SK-MEL-5 (cell line): ENCODE measurements around the gene TMCC1. TPM values are rescaled to one million over a fixed set of nuclear protein-coding genes. Genes with fewer than 3 reads are reported as not detected.
"Not testable (repeated sequence)": the region's sequence is repeated elsewhere in the genome, so short reads cannot be mapped to it uniquely, and the experiment has no call there.

ENCODE experiments used
- DNase-seq: peaks from one replicate; pipeline ENCODE4 v3.0.0-alpha.2; 2016; ENCODE audit warnings: low read depth, low spot score
- in situ Hi-C: cut with HindIII; loops from 2 replicates; pipeline ENCODE4 v1.10.0; 2016; ENCODE audit warnings: low sequenced_read_pairs, high pct_unique_total_duplicates, low pct_unique_long_range_greater_than_20kb
- total RNA-seq: library from RNA; depleted of rRNA; stranded (reverse); fragments of >200 nt; shearing (Covaris generic); gene quantifications from 2 replicates; pipeline ENCODE4 v1.2.3, GENCODE V29; 2014

Gene TMCC1
- total RNA-seq, 1 experiment from 2014 or later: 9.2 TPM

- no peak for DNase-seq
- in situ Hi-C loops: no loop called here
Observed at GRCh38 chr3:129758785-129759320, 134.7 kb downstream of the TMCC1 start.

GRCh38 chr3:129758306-129758705 is 135.2 kb downstream of the TMCC1 start:
- in situ Hi-C loops: no loop called here

GRCh38 chr3:129756871-129757270 is 136.6 kb downstream of the TMCC1 start:
- no peak for DNase-seq
- in situ Hi-C loops: no loop called here

More at GRCh38 chr3:129758306-129758705, 135.2 kb downstream of the TMCC1 start:
- no peak for DNase-seq

- DNase-seq, in situ Hi-C loops: not testable (repeated sequence)
Observed at GRCh38 chr3:129751105-129751504, 142.4 kb downstream of the TMCC1 start.

GRCh38 chr3:129749692-129750091 is 143.8 kb downstream of the TMCC1 start:
- in situ Hi-C loops: no loop called here
- DNase-seq: no peak

DNA sequence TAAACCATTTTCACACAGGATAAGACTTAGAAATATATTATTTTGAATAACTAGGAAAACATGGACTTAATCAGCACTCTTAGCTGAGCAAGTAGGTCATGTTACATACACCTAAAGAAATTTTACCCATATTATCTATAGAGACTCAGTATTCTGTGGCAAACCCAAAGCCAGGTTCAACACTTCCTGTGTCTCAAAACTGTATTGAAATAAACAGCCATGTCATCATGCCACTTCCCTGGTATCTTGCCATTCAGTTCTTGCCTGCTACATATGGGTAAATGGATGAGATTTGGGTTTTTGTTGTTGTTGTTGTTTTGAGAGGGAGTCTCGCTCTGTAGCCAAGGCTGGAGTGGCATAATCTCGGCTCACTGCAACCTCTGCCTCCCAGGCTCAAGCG is 145.5 kb downstream of the TMCC1 start:
- in situ Hi-C loops: no loop called here
- DNase-seq: no peak

GRCh38 chr3:129747136-129747535 is 146.4 kb downstream of the TMCC1 start:
- DNase-seq: no peak

GRCh38 chr3:129746629-129747028 is 146.9 kb downstream of the TMCC1 start:
- in situ Hi-C loops: no loop called here
- DNase-seq: no peak

More at GRCh38 chr3:129747136-129747535, 146.4 kb downstream of the TMCC1 start:
- in situ Hi-C loops: no loop called here

DNA sequence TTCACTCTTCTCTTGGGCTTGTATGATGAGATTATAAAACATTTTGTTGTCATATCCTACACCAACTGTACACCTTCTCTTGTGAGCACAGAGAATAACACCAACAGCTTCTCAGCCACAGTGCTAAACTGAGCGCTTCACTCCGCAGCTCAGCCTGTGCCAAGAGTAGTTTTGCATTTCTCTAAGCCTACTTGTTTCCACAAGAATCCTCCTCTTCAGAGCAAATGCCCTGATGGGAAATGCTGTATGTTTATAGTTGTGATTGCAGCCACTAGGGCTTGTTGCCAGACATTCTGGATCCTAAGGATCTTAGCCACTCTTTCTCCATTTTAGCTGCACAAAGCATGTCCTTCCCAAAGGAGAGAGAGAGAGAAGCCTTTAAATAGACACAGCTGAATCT is 148.3 kb downstream of the TMCC1 start:
- DNase-seq: no peak
- in situ Hi-C loops: no loop called here

DNA sequence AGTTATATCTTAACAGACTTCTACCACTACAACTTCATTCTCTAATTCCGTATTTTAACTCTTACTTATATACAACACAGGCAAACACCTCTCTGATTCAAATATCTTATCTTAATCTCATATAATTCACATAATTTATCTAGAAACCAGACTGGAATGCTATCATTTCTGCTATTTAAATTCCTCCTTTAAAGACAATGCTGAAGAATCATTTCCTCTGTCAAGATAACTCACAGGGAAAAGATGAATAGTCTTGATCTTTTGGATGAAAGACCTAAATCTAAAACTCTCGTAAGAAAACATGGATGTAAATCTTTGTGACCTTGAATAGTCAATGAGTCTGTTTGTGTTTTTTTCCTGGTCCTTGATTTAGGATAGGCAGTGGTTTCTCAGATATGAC is 151.7 kb downstream of the TMCC1 start:
- in situ Hi-C loops: no loop called here
- no peak for DNase-seq

- in situ Hi-C loops: no loop called here
Observed at GRCh38 chr3:129740090-129740489, 153.4 kb downstream of the TMCC1 start.

DNA sequence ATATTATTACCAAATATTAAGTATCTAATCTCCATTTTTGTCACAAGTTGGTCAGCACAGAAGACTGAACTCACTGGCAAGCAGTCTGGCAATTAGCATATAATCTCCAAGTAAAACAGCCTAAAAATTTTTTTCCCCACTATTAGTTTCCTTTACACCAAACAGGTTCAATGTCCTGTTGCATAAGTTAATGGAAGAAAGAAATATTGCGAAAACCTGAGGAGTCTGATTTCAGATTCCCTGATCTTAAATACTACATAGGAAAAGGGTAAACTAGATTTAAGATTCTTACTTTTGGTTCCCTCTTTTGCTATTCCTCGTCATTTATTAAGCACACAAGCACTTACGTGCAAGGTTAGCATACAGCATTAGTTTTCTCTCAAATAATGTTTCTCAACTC is 153.9 kb downstream of the TMCC1 start:
- no peak for DNase-seq
- in situ Hi-C loops: no loop called here

More at GRCh38 chr3:129740090-129740489, 153.4 kb downstream of the TMCC1 start:
- DNase-seq: no peak

GRCh38 chr3:129738172-129738571 is 155.3 kb downstream of the TMCC1 start:
- DNase-seq: no peak
- in situ Hi-C loops: no loop called here

GRCh38 chr3:129736070-129736469 is 157.4 kb downstream of the TMCC1 start:
- in situ Hi-C loops: no loop called here
- no peak for DNase-seq

- in situ Hi-C loops: no loop called here
- no peak for DNase-seq
Observed at GRCh38 chr3:129735638-129736037, 157.9 kb downstream of the TMCC1 start.

- in situ Hi-C loops: no loop called here
- no peak for DNase-seq
Observed at GRCh38 chr3:129734449-129734848, 159.1 kb downstream of the TMCC1 start.

DNA sequence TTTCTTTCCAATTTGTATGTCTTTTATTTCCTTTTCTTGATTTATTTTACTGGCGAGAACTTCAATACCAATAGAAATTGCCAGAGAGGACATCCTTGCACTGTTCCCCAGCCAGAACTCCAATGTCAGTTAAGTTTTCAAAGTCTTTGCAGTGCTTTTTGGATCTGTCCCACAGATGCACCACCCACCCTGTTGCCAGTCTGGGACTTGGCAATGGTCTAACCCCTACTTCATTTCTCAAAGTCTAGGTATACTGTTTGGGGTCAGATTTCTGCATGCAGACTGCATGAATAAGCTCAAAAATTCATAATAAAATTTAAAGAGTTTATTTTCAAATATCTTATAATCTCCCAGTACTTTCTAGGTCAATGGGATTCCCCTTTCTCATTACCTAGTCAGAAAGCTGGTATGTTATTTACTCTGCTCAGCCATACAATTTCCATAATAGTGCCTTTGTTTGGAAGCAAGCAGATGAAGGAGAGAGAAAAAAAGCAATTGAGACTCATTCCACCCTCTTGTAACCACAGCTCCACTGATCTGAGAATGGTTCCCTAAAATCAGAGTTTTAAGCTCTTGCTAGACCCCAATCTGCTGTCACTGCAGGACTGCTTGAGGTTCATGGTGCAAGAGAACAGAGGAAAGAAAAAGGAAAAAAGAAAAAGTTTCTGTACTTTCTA is 161.2 kb downstream of the TMCC1 start:
- in situ Hi-C loops: no loop called here
- DNase-seq: peak; percentile 64

DNA sequence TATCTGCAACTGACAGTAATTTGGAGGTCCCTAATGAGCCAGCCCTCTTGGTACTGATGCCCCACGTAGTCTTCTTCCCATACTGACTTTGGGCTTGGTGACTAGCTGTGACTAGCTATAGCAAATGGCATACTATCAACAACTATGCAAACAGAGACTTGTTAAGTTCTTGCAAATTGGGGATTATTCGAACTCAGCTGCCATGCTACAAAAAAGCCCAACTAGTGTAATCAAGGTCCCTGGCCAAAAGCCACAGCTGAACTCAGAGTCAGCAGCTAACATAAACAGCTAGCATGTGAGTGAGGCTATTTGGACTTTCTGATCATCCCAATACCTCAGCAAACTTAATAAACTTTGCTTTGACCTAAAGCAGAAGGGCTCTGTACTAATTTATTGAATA is 165.8 kb downstream of the TMCC1 start:
- DNase-seq: no peak
- in situ Hi-C loops: no loop called here

DNA sequence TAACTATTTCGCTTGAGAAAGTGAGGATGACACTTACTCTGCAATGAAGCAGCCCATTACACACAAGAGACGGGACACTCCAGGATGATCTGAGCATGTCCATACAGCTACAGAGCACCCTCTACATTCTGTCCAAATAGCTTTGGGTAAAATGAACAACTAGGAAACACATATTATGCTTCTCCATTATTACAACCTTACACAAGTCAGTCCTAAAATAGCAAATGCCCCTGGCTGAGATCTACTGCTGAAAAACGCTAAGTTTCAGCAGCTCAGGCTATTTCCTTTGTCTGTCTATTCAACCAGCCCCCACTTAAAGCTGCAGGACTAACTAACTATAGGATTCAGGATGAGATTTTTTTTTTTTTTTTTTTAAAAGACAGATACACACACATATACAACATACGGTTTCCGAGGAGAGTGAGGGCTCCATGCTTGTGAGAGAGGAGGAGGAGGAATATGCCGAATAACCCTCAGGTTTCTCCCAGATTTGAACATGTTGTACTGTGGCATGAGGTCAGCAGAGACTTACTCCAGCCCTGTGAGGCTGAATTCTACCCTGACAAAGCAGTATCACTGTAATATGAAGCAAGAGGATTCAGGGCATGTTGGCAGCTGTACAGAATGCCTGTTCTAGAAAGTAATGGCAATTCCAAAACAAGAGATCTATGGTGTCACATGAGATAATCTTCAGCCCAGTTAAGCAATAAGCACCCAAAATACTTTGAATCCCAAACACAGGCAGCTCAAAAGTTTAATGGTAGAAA is 169.8 kb downstream of the TMCC1 start:
- DNase-seq: peak; percentile 58
- in situ Hi-C loops: no loop called here
